Measurements from ENCODE around the gene RANBP2.
"Not testable (repeated sequence)": the region's sequence is repeated elsewhere in the genome, so short reads cannot be mapped to it uniquely, and the experiment has no call there.

The RANBP2 gene

GRCh38 chr2:108691447-108691846 is 27.8 kb upstream of the RANBP2 start:
- Histone ChIP-seq H3K27me3 (replicated peaks; ENCODE audit: control insufficient read depth, insufficient read depth, low read length, poor library complexity, severe bottlenecking) (no peaks in the 10 kb centered on the region), H3K4me3 (ENCODE audit: insufficient read depth, low read depth, low read length, poor library complexity, severe bottlenecking) (no peak overlapping the region), H3K4me1 (ENCODE audit: control insufficient read depth, insufficient read depth, low read length, poor library complexity, severe bottlenecking) (no peaks in the 10 kb centered on the region), H3K27ac (ENCODE audit: insufficient read depth, low read length, poor library complexity, severe bottlenecking) (no peak overlapping the region), H3K36me3 (ENCODE audit: control insufficient read depth, insufficient read depth, low read length) (no peaks in the 10 kb centered on the region), H3K9me3 (ENCODE audit: control insufficient read depth, low read length) (no peaks in the 10 kb centered on the region)
- DNase-seq = no peak

GRCh38 chr2:108701208-108701607 is 18.1 kb upstream of the RANBP2 start:
- Histone ChIP-seq H3K4me3 (ENCODE audit: insufficient read depth, low read depth, low read length, poor library complexity, severe bottlenecking) (no peak overlapping the region), H3K36me3 (ENCODE audit: control insufficient read depth, insufficient read depth, low read length) (no peaks in the 10 kb centered on the region), H3K27me3 (replicated peaks; ENCODE audit: control insufficient read depth, insufficient read depth, low read length, poor library complexity, severe bottlenecking) (no peaks in the 10 kb centered on the region), H3K4me1 (ENCODE audit: control insufficient read depth, insufficient read depth, low read length, poor library complexity, severe bottlenecking) (no peaks in the 10 kb centered on the region), H3K27ac (ENCODE audit: insufficient read depth, low read length, poor library complexity, severe bottlenecking) (no peak overlapping the region), H3K9me3 (ENCODE audit: control insufficient read depth, low read length) (no peaks in the 10 kb centered on the region)
- DNase-seq = no peak

- Histone ChIP-seq H3K4me1 (ENCODE audit: control insufficient read depth, insufficient read depth, low read length, poor library complexity, severe bottlenecking) (no peaks in the 10 kb centered on the region), H3K4me3 (ENCODE audit: insufficient read depth, low read depth, low read length, poor library complexity, severe bottlenecking) (no peak overlapping the region), H3K27ac (ENCODE audit: insufficient read depth, low read length, poor library complexity, severe bottlenecking) (no peak overlapping the region), H3K9me3 (ENCODE audit: control insufficient read depth, low read length) (no peaks in the 10 kb centered on the region), H3K36me3 (ENCODE audit: control insufficient read depth, insufficient read depth, low read length) (no peaks in the 10 kb centered on the region), H3K27me3 (replicated peaks; ENCODE audit: control insufficient read depth, insufficient read depth, low read length, poor library complexity, severe bottlenecking) (no peaks in the 10 kb centered on the region)
- DNase-seq = no peak
Observed at GRCh38 chr2:108701806-108702205, 17.5 kb upstream of the RANBP2 start.

DNA sequence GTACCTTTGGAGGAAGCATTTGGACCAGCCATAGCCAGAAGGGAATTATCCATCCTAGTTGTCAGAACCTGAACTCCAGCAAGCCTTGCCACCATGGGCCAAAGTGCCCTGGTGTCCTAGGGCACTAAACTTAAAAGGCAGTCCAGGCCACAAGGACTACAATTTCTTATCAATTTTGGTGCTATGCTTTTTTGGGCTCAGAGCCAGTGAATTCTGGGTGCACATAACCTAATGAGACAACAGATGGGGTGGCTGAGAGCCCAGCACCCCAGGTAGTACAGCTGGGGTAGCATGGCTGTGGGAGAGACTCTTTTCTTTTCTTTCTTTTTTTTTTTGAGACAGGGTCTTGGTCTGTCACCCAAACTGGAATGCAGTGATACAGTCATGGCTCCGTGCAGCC is 14.4 kb upstream of the RANBP2 start:
- H3K9me3 ChIP-seq (ENCODE audit: control insufficient read depth, low read length) = no peaks in the 10 kb centered on the region
- H3K27me3 ChIP-seq (replicated peaks; ENCODE audit: control insufficient read depth, insufficient read depth, low read length, poor library complexity, severe bottlenecking) = no peaks in the 10 kb centered on the region

GRCh38 chr2:108707300-108707699 is 12.0 kb upstream of the RANBP2 start:
- H3K36me3 ChIP-seq (ENCODE audit: control insufficient read depth, insufficient read depth, low read length) = no peaks in the 10 kb centered on the region
- no peak for DNase-seq

More for the DNA sequence above, 14.4 kb upstream of the RANBP2 start:
- no peak overlapping the region for H3K4me3 ChIP-seq (ENCODE audit: insufficient read depth, low read depth, low read length, poor library complexity, severe bottlenecking)
- no peaks in the 10 kb centered on the region for H3K4me1 ChIP-seq (ENCODE audit: control insufficient read depth, insufficient read depth, low read length, poor library complexity, severe bottlenecking)
- H3K27ac ChIP-seq (ENCODE audit: insufficient read depth, low read length, poor library complexity, severe bottlenecking) = no peak overlapping the region
- no peak for DNase-seq
- no peaks in the 10 kb centered on the region for H3K36me3 ChIP-seq (ENCODE audit: control insufficient read depth, insufficient read depth, low read length)

GRCh38 chr2:108716971-108717370 is 2.3 kb upstream of the RANBP2 start:
- H3K4me3 ChIP-seq (ENCODE audit: insufficient read depth, low read depth, low read length, poor library complexity, severe bottlenecking); DNase-seq; H3K4me1 ChIP-seq (ENCODE audit: control insufficient read depth, insufficient read depth, low read length, poor library complexity, severe bottlenecking); H3K9me3 ChIP-seq (ENCODE audit: control insufficient read depth, low read length); H3K27ac ChIP-seq (ENCODE audit: insufficient read depth, low read length, poor library complexity, severe bottlenecking); H3K36me3 ChIP-seq (ENCODE audit: control insufficient read depth, insufficient read depth, low read length); H3K27me3 ChIP-seq (replicated peaks; ENCODE audit: control insufficient read depth, insufficient read depth, low read length, poor library complexity, severe bottlenecking): not testable (repeated sequence)

More at GRCh38 chr2:108707300-108707699, 12.0 kb upstream of the RANBP2 start:
- no peaks in the 10 kb centered on the region for H3K4me1 ChIP-seq (ENCODE audit: control insufficient read depth, insufficient read depth, low read length, poor library complexity, severe bottlenecking)
- H3K27me3 ChIP-seq (replicated peaks; ENCODE audit: control insufficient read depth, insufficient read depth, low read length, poor library complexity, severe bottlenecking) = no peaks in the 10 kb centered on the region
- H3K27ac ChIP-seq (ENCODE audit: insufficient read depth, low read length, poor library complexity, severe bottlenecking) = no peak overlapping the region
- no peak overlapping the region for H3K4me3 ChIP-seq (ENCODE audit: insufficient read depth, low read depth, low read length, poor library complexity, severe bottlenecking)
- no peaks in the 10 kb centered on the region for H3K9me3 ChIP-seq (ENCODE audit: control insufficient read depth, low read length)

GRCh38 chr2:108726048-108726447 is 6.8 kb downstream of the RANBP2 start:
- not testable (repeated sequence) for H3K27me3 ChIP-seq (replicated peaks; ENCODE audit: control insufficient read depth, insufficient read depth, low read length, poor library complexity, severe bottlenecking); H3K4me1 ChIP-seq (ENCODE audit: control insufficient read depth, insufficient read depth, low read length, poor library complexity, severe bottlenecking); DNase-seq; H3K27ac ChIP-seq (ENCODE audit: insufficient read depth, low read length, poor library complexity, severe bottlenecking); H3K4me3 ChIP-seq (ENCODE audit: insufficient read depth, low read depth, low read length, poor library complexity, severe bottlenecking); H3K36me3 ChIP-seq (ENCODE audit: control insufficient read depth, insufficient read depth, low read length); H3K9me3 ChIP-seq (ENCODE audit: control insufficient read depth, low read length)

GRCh38 chr2:108734656-108735055 is 15.4 kb downstream of the RANBP2 start:
- DNase-seq; H3K36me3 ChIP-seq (ENCODE audit: control insufficient read depth, insufficient read depth, low read length); H3K4me1 ChIP-seq (ENCODE audit: control insufficient read depth, insufficient read depth, low read length, poor library complexity, severe bottlenecking); H3K27me3 ChIP-seq (replicated peaks; ENCODE audit: control insufficient read depth, insufficient read depth, low read length, poor library complexity, severe bottlenecking); H3K4me3 ChIP-seq (ENCODE audit: insufficient read depth, low read depth, low read length, poor library complexity, severe bottlenecking); H3K27ac ChIP-seq (ENCODE audit: insufficient read depth, low read length, poor library complexity, severe bottlenecking); H3K9me3 ChIP-seq (ENCODE audit: control insufficient read depth, low read length): not testable (repeated sequence)

GRCh38 chr2:108757973-108758372 is 38.7 kb downstream of the RANBP2 start:
- not testable (repeated sequence) for H3K4me1 ChIP-seq (ENCODE audit: control insufficient read depth, insufficient read depth, low read length, poor library complexity, severe bottlenecking); H3K27me3 ChIP-seq (replicated peaks; ENCODE audit: control insufficient read depth, insufficient read depth, low read length, poor library complexity, severe bottlenecking); H3K36me3 ChIP-seq (ENCODE audit: control insufficient read depth, insufficient read depth, low read length); H3K4me3 ChIP-seq (ENCODE audit: insufficient read depth, low read depth, low read length, poor library complexity, severe bottlenecking); H3K27ac ChIP-seq (ENCODE audit: insufficient read depth, low read length, poor library complexity, severe bottlenecking); DNase-seq; H3K9me3 ChIP-seq (ENCODE audit: control insufficient read depth, low read length)

DNA sequence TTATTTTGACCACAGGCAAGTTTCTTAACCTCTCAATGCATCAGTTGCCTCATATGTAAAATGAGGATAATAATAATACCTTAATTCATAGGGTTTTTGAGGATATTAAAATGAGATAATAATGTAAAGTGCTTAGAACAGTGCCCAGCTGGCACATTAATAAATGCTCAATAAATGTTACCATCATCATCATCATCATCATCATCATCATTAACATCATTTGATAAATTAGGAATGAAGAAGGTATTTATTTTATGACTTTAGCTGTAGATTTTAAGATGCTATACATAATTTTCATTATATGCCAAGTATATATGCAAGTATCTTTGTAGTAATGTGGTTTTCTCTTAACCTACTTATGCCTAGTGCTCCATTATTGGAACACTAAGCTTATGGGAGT is 43.3 kb downstream of the RANBP2 start:
- DNase-seq; H3K9me3 ChIP-seq (ENCODE audit: control insufficient read depth, low read length); H3K4me3 ChIP-seq (ENCODE audit: insufficient read depth, low read depth, low read length, poor library complexity, severe bottlenecking); H3K27me3 ChIP-seq (replicated peaks; ENCODE audit: control insufficient read depth, insufficient read depth, low read length, poor library complexity, severe bottlenecking); H3K4me1 ChIP-seq (ENCODE audit: control insufficient read depth, insufficient read depth, low read length, poor library complexity, severe bottlenecking); H3K27ac ChIP-seq (ENCODE audit: insufficient read depth, low read length, poor library complexity, severe bottlenecking): not testable (repeated sequence)
- H3K36me3 ChIP-seq (ENCODE audit: control insufficient read depth, insufficient read depth, low read length) = peaks cover 29% of the 10 kb centered on the region

GRCh38 chr2:108766671-108767070 is 47.4 kb downstream of the RANBP2 start:
- H3K4me1 ChIP-seq (ENCODE audit: control insufficient read depth, insufficient read depth, low read length, poor library complexity, severe bottlenecking); H3K27me3 ChIP-seq (replicated peaks; ENCODE audit: control insufficient read depth, insufficient read depth, low read length, poor library complexity, severe bottlenecking); DNase-seq; H3K27ac ChIP-seq (ENCODE audit: insufficient read depth, low read length, poor library complexity, severe bottlenecking); H3K4me3 ChIP-seq (ENCODE audit: insufficient read depth, low read depth, low read length, poor library complexity, severe bottlenecking); H3K9me3 ChIP-seq (ENCODE audit: control insufficient read depth, low read length): not testable (repeated sequence)
- H3K36me3 ChIP-seq (ENCODE audit: control insufficient read depth, insufficient read depth, low read length) = peaks cover 24% of the 10 kb centered on the region

All from effector memory CD4-positive, alpha-beta T cell (primary cell).